ENCODE results near the gene ACTL7A.

- TF ChIP-seq CTCF (conservative IDR thresholded peaks at IDR 0.05; ENCODE audit: low read length) (no peak), EZH2phosphoT487 (IDR thresholded peaks at IDR 0.05; ENCODE audit: borderline replicate concordance) (no peak)
Measured at GRCh38 chr9:108835831-108836230, 26.2 kb upstream of the ACTL7A start.
